GM19372 (cell line): ENCODE data around the gene TBXA2R.
A peak's percentile ranks its signal among the peaks of the same experiment; 100 is the strongest.
"Not testable (repeated sequence)": the region's sequence is repeated elsewhere in the genome, so short reads cannot be mapped to it uniquely, and the experiment has no call there.

Experiments used
- ATAC-seq: cut with Tn5 transposase; IDR thresholded peaks from one replicate; pipeline ENCODE4 v1.9.1; 2021; ENCODE audit warnings: mild to moderate bottlenecking, low read depth, moderate library complexity; ENCODE audit not compliant: unreplicated experiment

Gene TBXA2R

DNA sequence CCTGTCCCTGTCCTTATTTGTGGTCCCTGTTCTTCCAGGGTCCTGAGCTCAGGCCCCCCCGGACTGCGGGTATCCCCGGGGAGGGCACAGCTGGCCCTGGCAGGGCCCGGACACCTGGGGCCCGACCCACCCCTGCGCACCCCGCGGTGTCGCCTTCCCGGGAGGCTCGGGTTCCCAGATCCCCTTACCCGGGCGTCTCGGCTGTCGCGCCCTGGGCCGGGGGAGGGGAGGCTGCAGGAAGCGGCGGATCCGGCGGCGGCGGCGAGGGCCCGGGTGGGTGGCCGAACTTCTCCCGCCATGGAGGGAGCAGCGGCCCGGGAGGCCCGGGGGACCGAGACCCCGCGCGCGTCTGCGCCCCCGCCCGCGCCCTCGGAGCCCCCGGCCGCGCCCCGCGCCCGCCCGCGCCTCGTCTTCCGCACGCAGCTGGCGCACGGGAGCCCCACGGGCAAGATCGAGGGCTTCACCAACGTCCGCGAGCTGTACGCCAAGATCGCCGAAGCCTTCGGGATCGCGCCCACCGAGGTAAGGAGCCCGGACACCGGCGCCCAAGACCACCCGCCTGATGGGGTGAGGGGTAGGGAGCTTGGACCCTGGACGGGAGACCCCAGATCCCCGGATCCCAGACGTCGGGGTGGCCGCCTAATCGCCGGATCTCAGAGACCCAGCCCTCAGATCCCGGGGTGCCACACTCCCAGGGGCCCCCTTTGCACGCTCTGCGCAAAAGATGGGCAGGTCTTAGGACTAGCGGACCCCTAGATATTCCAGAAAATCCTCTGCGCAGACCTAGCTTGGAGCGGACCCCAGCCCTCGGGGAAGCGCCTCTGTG, 21.2 kb downstream of the TBXA2R start, which contains the start of gene GIPC3:
GIPC3 (plus strand) TSS at position 178 of the 826 bp plus-strand sequence; CDS start at position 298, 120 bp downstream.
- no peak for ATAC-seq

DNA sequence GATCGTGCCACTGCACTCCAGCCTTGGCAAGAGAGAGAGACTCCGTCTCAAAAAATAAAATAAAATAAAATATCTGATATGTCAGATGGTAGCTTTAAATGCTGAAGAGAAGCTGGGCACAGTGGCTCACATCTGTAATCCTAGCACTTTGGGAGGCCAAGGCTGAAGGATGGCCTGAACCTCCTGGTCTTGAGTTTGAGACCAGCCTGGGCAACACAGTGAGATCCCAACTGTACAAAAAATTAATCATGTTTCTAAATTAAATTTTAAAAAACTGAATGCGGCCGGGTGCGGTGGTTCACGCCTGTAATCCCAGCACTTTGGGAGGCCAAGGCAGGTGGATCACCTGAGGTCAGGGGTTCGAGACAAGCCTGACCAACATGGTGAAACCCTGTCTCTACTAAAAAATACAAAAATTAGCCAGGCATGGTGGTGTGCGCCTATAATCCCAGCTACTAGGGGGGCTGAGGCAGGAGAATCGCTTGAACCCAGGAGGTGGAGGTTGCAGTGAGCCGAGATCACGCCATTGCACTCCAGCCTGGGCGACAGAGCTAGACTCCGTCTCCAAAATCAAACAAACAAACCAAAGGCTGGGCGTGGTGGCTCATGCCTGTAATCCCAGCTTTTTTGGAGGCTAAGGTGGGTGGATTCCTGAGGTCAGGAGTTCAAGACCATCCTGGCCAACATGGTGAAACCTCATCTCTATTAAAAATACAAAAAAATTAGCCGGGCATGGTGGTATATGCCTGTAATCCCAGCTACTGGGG, 22.5 kb downstream of the TBXA2R start:
- ATAC-seq = not testable (repeated sequence)

DNA sequence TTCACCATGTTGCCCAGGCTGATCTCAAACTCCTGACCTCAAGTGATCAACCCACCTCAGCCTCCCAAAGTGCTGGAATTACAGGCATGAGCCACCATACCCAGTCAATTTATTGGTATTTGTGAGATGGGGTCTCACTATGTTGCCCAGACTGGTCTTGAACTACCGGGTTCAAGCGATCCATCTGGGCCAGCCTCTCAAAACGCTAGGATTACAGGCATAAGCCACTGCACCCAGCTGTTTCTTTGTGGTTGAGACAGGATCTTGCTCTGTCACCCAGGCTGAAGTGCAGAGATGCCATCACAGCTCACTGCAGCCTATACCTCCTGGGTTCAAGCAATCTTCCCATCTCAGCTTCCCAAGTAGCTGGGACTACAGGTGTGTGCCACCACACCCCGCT, 24.9 kb downstream of the TBXA2R start:
- not testable (repeated sequence) for ATAC-seq

DNA sequence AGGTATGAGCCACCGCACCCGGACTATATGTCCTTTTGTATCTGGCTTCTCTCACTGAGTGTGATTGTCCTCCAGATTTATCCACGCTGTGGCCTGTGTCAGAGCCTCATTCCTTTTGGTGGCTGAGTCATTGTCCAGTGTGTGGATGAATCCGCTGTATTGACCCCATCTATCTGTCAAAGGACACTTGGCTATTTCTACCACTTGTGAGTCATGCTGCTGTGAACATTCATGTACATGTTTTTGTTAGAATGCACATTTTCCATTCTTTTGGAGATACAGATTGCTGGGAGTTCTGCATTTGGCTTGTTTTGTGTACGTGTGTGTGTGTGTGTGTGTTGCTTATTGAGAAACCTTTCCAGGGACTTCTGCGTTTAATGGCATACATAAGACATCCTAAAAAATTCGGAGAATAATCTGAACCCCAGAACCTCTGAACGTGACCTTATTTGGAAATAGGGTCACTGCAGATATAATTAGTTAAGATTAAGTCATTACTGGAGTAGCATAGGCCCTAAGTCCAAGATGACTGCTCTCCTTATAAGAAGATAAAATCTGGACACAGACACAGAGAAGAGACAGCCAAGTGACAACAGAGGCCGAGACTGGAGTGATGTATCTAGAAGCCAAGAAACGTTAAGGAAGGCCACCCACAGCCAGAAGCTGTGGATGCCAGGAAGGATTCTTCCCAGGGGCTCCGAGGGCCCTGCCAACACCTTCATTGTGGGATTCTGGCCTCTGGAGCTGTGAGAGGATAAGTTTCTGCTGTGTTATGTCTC, 26.3 kb downstream of the TBXA2R start:
- no peak for ATAC-seq

DNA sequence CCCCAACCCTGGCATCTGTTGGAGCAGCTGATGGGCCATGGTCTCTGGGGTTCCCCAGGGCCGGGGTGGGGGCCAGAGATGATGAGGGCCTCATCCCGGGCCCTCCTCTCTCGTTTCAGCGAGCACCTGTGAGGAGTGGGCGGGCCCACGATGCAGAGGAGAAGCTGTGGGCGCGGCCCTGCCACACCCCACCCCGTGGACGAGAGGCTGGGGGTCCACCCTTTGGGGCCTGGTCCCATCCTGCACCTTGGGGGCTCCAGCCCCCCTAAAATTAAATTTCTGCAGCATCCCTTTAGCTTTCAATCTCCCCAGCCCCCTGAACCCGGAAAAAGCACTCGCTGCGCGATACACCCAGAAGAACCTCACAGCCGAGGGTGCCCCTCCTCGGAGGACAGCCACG, 28.3 kb downstream of the TBXA2R start:
- no peak for ATAC-seq

DNA sequence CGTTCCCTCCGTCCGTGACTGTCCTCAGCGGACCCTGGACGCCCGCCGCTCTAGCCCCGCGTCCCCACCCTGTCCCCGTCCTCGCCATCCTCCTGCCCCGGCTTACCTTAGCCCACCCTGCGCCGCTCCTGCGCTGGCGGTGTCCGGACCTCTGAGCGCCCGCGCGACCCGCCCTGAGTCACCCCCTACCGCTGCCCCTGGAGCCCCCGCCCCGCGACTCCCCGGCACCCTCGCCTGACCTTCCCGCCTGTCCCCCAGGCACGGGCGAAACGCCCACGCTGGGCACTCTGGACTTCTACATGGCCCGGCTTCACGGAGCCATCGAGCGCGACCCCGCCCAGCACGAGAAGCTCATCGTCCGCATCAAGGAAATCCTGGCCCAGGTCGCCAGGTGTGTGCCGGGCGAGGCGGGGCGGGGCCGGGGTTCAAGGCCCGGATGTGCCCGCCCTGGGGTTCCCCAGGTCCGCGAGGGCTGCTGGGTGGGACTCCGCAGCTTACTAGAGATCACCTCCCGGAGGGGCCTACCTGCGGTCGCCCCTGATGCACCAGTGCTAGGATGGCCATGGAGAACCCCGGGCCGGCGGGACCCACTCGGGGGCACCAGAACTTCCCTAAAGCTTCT, 28.8 kb downstream of the TBXA2R start:
- no peak for ATAC-seq

DNA sequence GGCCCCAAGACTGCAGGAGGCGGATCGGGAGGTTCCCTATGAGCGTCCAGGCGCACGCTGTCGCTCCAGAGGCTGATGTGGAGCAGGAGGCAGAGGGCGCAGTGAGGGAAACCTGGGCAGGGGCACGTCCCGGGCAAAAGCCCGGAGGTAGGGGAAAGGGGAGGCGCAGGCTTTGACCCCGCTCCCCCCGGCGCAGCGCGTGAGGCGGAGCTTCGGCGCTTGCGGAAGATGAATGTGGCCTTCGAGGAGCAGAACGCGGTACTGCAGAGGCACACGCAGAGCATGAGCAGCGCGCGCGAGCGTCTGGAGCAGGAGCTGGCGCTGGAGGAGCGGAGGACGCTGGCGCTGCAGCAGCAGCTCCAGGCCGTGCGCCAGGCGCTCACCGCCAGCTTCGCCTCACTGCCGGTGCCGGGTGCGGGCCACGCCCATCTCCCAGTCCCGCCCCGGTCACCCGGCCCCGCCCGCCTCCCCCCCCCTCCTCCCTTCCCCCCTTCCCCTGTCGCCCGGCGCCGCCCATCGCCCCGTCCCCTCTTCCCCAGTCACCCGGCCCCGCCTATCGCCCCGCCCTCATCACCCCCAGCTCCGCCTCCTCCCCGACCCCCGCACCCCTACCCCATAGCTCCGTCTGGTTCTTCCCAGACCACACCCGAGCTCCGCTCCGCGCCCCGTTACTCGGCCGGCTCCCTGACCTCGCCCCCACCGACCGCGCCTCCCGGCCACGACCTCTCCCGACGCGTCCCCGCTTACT, 29.8 kb downstream of the TBXA2R start:
- no peak for ATAC-seq

DNA sequence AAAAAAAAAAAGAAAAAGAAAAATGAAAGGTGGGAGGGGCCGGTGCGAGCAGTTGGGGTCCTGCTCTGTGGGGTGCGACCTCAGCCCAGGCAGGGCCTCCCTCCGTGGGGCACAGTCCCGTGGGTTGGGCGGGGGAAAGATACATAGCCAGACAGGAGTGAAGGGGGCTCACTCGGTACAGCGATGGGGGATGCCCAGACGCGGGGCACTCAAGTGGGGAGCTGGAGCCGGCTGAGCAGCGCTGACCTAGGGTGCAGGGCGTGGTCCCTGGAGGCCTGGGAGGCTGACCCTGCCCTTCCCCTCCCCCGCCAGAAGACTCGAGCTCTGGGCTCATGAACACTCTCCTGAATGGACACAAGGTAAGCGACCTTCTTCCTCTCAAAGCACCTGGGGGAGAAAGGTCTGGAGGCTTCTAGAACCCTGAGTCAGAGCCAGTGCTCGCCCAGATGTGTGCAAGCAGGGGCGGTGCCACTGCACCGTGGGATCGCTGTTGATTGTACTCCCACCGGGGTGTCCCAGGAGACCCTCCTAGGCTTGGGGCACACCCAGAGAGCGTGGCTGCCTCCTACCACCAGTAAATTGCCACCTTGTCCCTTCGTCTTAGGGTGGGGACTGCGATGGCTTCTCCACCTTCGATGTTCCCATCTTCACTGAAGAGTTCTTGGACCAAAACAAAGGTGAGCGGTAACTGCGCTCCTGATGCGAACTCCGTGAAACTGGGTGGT, 30.6 kb downstream of the TBXA2R start:
- ATAC-seq = no peak

DNA sequence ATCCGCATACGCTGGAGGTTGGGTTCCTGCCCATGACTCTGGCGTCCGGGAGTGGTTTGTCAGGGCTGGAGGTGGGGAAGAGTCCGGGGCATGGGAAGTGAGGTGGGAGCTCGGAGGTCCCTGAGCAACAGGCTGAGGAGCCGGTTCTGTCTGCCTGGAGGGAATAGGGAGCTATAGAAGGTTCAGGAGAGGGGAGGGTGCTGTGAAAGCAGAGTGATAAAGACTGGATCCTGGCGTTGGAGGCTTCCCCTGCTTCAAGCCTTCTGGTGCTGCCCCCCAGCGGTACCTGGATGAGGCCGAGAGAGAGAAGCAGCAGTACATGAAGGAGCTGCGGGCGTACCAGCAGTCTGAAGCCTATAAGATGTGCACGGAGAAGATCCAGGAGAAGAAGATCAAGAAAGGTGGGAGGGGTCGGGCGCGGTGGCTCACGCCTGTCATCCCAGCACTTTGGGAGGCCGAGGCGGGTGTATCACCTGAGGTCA, 31.4 kb downstream of the TBXA2R start:
- ATAC-seq = no peak

DNA sequence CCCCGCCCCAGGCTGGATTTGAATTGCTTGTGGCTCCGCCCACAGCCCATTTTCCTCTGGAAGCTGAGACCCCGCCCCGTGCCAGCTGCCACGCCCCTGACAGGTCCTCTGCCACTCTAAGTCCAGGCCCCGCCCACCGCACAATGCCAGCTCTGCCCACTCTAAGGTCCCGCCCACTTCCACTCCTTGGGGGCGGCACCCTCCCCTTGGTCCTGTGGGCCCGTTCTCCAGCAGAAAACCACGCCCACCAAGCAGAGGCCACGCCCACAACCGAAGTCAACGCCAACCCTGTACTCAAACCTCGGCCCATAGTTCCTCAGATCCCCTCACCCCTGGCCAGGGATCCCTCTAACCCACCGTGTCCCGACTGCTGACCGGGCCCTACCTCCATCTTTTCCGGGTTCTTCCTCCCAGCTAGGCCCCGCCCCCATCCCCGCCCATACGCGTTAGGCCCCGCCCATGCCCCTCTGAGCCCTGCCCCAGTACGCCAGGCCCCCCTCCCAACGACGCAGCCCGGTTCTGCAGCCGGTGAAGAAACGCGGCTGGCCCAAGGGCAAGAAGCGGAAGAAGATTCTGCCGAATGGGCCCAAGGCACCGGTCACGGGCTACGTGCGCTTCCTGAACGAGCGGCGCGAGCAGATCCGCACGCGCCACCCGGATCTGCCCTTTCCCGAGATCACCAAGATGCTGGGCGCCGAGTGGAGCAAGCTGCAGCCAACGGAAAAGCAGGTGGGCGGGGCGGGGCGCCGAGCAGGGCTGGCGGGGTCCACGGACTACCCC, 32.6 kb downstream of the TBXA2R start:
- no peak for ATAC-seq

DNA sequence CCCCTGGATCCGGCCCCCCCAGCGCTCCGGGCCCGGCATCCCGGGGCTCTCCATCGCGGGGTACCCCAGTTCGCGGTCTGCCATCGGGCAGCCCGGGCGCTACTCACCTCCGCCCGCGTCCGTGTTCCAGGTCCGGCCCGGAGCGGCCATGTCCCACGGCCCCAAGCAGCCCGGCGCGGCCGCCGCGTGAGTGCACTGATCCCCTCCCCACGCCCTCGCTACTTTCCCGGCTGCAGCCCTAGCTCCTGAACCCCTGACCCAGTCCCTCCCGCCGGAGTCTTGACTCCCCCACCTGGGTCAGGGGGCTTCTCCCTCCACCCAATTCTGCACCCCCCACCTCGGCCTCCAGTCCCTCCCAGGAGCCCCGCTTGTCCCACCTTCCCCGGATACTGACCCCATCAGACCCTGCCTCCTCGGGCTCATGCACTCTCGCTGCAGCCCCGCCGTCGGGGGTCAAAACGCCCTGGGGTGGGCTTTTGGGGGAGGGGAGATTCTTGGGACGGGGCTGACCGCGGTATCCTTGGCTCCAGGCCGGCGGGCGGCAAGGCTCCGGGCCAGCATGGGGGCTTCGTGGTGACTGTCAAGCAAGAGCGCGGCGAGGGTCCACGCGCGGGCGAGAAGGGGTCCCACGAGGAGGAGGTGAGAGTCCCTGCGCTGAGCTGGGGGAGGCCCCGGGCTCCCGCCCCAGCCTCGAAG, 33.4 kb downstream of the TBXA2R start:
- ATAC-seq = no peak

DNA sequence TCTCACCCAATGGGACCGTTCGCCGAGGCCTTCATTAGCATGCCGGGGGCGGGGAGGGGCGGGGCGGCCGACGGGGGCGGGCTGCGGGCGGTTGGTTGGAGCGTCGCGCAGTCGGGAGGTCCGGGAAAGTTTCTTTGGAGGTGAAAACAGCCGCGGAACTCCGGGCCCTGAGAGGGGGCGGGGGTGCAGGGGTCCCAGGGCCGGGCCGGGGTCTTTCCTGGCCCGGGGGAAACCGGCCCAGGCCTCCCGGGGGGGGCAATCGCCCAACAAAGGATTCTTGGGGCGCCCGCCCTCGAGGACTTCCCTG, 33.9 kb downstream of the TBXA2R start, which contains the start of gene HMG20B:
HMG20B (plus strand) TSS at position 90 of the 307 bp plus-strand sequence. CDS start 366 bp downstream, outside the sequence.
- ATAC-seq = no peak

DNA sequence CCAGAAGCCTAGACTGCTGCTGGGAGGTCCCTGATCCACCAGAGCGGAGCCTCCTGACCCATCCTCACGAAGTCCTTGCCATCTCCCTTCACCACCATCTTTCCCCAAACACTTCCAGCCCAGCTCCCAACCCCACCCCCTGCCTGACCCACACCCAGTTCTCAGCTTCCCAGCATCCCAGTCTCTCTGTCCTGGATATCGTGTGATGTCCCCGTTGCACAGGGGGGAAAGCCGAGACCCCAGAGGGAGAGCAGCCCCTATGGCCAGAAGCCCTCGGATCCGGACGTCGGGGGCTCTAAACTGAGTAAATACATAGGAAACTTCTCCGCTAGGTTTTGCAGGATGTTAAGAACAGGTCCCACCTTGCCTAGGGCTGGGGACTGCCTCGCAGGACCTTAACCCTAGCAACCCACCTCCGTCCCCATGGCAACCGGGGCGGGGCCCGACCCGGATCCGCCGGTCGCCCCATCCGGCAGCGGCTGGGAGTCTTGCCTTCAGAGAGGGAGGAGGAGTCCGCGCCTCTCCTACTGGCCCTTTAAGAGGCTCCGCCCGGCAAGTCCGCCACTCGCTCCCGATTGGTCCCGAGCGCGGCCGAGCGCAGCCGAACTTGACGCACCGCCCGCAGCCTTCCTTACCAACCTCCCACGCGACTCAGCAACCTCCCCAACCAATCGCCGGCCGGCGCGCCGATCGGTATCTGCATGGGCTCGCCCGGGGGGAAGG, 34.4 kb downstream of the TBXA2R start:
- ATAC-seq = peak; percentile 84

DNA sequence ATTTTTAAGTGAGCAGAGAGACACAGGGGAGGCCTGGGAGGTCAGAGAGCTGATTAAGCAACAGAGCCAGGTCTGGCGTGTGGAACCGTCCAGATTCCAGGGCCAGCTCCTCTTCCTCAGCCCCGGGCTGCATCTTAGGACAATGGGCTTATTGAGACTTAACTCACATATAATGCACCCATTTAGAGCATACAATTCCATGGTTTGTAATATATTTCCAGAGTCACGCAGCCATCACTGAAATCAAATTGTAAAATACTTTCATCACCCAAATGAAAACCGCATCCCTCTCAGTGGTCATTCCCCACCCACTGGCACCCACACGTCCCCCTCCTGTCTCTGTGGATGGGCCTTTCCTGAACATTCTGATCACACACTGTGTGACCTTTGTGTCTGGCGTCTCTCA, 36.1 kb downstream of the TBXA2R start:
- no peak for ATAC-seq

DNA sequence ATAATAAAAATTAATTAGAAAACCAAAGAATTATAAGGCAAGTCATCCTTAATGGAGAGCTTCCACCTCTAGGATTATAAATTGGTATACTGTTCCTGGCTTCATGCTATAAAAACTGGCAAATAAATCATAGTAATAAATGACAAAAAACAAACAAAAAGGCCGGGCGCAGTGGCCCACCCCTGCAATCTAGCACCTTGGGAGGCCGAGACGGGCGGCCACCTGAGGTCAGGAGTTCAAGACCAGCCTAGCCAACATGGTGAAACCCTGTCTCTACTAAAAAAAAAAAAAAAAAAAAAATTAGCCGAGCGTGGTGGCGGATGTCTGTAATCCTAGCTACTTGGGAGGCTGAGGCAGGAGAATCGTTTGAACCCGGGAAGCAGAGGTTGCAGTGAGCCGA, 36.6 kb downstream of the TBXA2R start:
- ATAC-seq = not testable (repeated sequence)

DNA sequence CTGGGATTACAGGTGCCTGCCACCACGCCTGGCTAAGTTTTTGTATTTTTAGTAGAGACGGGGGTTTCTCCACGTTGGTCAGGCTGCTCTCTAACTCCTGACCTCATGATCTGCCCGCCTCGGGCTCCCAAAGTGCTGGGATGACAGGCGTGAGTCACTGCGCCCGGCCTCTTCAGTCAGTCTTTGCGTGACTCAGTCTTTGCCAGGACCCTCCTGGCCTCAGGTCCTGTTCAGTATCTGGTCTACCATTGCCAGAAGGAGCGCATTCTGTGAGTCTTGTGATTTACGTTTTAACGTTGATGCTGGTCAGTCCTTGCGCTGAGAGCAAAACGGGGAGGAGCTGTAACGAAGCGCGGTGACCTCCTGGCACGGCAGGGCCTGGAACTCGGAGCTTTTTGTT, 41.5 kb downstream of the TBXA2R start:
- ATAC-seq = no peak
